Globus pallidus (tissue), 1 donor: ENCODE data around the gene TLCD3B.
A peak's percentile ranks its signal among the peaks of the same experiment; 100 is the strongest.

Source experiments
- DNase-seq: peaks from one replicate; pipeline ENCODE4 v3.0.0-alpha.2; 2015; ENCODE audit warnings: low spot score

TLCD3B gene

DNA sequence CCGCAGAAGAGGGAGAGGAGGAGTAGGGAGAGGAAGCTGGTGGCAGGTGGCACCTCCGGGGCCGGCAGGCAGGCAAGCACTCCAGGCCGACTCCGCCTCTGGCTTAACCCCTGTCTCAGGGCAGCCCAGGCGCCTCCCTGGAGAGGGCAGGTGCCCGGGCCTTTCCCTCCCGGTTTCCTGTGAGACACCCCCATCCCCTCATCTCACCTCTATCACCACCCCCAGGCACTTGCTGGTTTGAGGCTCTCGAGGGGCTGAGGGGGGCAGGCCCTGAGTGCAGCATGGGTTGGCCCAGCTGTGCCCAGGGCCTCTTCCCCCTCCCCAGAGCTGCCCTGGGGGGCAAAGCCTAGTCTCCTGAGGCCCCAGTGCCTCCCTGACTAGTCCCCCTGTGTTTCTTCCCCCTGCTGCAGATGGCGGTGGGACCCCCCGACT, 26.2 kb downstream of the TLCD3B start:
- no peak for DNase-seq

DNA sequence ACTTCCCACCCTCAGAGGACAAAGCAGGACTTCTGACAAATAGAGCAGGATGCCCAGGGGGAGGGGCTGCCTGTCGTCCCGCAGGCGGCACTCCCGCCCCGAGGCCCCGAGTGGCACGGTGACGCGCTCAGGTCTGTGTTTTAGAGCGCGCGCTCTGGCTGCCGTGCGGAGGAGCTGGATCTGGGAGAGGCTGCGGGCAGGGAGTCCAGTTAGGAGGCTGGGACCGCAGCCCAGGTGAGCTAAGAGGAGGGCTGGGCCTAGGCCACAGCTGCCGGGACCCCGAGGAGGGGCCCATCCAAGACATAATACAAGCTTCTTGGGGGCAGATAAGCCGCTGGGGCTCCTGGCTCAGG, 26.7 kb downstream of the TLCD3B start:
- DNase-seq = no peak

DNA sequence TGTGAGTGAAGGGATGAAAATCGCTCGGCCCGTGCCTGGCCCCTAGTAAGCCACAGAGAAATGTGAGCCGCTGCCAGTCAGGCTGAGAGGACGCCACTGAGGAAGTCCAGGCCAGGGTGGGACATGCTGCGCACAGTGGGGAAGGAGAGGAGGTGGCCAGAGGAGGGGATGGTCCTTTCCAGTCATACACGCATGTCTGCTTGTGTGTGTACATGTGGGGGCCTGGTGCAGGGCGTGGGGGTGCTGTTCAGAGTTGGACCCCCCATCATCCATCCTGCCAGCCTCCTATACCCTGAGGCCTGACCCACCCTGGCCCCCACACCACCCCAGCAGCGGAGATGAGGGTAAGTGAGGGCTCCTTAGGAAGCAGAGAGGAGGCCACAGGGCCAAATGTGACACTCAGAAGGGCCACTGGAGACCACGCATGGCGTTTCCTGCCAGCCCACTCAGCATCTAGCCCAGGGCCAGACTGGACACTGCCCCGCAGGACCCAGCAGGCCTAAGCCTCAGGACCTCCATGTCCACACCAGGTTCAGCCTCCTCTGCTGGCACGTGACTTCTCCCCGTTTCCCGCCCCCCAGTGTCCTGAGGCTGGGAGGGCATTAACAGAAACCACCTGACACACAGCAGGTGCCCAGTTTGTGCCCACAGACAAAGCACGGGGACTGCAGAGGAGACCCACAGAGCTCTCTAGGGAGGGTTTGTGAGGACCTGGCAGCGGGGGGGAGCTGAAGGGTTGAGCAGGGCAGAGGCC, 27.2 kb downstream of the TLCD3B start:
- DNase-seq = no peak

GRCh38 chr16:30002614-30003346, 28.3 kb downstream of the TLCD3B start:
- no peak for DNase-seq

DNA sequence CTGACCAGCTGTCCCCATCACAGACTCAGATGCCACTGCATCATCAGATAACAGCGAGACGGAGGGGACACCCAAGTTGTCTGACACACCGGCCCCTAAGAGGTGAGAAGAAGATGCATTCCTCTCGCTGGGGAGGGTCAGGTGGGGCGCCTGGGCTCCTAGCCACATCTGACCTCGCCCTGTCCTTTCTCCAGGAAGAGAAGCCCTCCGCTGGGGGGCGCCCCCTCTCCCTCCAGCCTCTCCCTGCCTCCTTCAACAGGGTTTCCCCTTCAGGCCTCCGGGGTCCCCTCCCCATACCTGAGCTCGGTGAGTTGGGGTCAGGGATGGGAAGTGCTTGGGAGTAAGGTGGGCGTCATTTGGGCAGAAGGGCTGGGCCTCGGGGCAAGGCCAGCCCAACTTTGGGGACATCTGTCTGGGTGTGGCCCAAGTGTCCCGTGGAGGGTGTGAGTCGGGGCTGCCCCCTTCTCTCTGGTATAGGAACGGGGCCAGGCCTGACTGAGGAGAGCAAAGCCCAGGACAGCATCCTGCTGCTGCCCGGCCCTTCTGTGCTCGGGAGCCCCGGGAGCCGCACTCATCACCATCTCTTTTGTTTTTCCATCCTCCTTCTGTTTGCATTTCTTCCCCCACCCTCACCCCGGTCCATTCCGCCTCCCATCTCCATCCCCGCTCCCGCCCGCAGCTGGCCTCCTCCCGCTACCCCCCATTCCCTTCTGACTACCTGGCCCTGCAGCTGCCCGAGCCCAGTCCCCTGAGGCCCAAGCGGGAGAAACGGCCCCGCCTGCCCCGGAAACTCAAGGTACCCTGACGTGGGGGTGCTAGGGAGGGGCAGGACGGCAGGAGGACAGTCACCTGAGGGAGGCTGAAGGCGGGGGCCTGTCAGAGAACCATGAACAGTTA, 30.1 kb downstream of the TLCD3B start:
- no peak for DNase-seq

GRCh38 chr16:29999605-30000004, 31.5 kb downstream of the TLCD3B start:
- no peak for DNase-seq

DNA sequence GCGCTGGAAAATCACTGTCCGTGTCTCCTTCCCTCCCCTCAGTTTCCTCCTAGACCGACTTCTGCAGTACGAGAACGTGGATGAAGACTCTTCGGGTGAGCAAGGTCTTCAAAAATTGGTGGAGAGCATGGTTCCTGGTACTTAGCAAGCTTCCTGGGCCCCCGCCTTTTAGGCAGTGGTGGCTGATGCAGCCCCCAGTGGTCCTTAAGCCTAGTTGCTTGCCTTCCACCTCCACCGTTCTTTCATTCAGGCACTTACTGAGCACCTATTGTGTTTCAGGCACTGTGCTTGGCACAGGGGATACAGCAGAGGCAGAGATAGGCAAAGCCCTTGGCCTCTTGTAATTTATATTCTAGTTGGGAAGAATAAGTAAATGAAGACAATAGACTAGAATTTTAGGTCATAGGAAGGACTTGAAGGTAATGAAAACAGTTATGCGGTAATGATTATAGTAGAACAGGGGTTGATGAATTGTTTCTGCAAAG, 34.3 kb downstream of the TLCD3B start:
- no peak for DNase-seq

DNA sequence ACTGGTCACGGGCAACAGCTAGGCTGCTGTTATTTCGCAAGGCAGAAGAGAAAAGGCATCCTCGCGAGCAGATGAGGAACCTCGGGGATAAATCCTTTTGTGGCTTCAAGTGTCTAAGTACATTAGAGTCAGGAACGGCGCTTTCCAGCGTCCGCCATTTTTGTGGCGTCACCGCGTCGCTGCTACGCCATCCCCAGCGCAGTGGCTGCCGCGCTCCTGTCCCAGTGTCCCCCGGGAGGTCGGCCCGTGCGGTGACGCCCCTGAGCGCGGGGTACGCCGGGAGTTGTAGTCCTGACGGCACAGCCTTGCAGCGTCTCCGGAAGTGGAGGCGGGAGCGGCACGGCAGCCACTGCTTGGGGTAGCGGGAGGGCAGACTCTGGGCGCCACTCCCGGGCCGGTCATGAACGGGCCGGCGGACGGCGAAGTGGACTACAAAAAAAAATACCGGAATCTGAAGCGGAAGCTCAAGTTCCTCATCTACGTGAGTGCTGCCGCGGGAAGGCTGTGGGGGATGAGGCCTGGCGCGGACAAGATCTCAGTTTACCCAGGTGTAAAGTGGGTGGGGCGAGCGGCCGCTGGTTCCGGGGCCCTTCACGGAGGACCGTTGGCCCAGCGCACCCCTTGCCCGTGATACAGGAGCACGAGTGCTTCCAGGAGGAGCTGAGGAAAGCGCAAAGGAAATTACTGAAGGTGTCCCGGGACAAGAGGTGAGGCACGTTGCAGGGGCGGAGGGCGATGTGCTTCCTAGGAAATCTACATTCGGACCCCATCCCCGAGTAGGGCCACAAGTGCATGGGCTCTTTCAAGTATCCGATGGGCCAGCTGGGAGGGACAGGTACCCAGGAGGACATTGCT, 34.9 kb downstream of the TLCD3B start, which contains the start of gene INO80E:
TSS of gene INO80E (plus strand) at position 331 of the 855 bp plus-strand sequence. CDS start at position 401, 70 bp downstream.
- DNase-seq = peak; percentile 98

DNA sequence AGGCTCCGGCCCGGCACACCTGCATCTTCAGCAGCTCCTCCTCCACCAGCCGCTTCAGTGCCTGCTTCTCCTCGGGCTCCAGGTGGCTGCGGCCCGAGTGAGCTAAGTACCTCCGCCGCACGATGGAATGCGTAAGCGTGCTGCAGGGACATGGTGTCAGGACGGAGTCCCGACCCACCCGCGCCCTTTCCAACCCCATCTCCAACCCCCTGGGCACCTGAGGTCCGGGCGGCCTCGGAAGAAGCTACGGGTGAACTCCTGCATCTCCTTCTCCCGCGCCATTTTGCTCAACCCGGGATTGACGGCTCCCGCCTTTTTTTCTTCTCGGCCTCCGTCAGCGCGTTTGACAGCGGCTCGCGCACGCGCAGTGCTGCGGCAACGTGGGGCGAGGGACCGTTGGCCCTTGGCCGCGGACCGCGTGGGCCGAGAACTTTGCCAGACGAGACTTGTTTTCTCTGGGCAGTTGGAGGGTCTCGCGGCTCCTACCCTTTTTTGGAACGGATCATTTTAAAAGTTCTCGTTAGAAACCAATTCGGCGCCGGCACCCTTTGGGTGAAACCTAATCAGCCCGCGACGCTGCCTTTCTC, 35.7 kb downstream of the TLCD3B start, which contains the start of gene HIRIP3:
TSS of gene HIRIP3 (minus strand) at position 294 of the 587 bp plus-strand sequence. CDS start at position 282, 12 bp downstream.
- DNase-seq = peak; percentile 84

DNA sequence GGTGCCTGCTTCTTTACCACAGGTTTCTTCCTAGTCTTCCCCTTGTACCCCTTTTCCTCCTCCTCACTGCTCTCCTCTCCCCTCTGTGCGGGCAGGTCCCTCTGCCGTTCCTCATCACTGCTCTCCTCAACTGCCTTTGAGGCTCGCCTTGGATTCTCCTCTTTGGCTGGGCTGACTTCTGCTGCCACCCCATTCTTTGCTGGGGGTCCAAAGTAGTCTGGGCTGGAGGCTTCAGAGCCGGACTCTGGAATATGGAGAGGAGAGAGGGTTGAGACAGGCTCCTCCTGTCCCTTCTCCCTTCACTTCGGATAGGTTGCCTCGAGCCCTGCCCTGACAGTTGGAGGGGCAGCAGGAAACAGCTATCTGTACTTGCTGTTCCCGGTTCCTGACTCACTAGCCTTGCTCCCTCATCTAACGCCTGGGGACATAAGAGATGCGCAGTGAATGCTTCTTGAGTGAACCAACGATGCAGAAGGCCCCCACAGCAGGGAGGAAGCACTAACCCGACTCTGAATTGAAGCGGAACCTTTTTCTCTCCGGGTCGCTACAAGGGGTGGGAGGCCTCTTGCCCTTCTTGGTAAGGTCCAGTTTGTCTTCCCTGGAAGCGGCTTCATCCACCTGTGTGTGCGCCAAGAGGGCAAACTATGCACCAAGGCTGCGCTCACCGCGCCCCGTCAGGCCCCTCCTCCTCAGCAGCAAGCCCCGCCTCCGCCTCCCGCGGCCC, 36.3 kb downstream of the TLCD3B start:
- DNase-seq = no peak

GRCh38 chr16:29993903-29994599, 37.0 kb downstream of the TLCD3B start:
- DNase-seq = no peak

- no peak for DNase-seq
These were observed 37.7 kb downstream of the TLCD3B start for GRCh38 chr16:29993191-29993902.

DNA sequence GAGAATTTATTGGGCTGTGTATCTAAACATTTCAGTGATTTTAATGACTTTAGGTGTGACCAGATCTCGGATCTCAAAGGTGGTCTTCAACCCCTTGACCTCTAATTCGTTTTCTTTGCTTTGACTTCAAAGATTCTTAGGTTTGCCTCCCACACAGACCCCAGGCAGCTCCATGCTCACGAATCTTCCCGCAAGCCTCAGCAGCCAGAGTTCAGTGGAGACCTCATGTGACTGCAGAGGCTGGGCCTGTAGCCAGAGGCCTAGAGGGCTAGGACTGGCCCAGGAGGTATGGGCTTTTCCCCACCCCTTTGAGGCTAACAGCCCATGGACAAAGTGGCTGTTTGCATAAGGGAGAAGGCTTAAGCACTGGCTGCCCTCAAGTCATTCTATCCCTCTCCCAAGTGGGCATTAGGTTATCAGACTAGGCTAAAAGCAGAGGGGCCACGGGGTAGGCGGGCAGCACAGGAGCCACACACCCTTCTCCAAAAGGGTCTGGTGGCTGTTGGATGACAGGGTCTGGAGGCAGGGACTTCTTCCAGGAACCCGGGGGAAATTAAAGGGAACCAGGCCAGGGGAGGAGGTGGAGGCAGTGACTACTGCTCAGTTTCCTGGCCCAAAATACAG, 38.6 kb downstream of the TLCD3B start:
- no peak for DNase-seq

DNA sequence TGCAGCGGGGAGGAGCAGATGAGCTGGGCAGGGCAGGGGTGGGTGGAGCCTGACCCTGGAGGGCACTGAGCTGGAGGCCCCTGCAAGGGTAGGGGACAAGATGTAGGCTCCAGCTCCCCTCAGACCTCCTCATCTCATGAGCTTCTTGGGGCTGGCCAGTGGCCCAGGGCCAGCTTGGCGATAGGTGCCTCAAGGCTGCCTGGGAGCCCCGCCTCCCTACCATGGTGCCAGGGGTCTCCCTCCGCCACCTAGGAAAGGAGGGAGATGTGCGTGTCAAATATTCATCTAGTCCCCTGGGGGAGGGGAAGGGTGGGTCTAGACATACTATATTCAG, 39.5 kb downstream of the TLCD3B start:
- DNase-seq = no peak

- no peak for DNase-seq
These were observed 40.0 kb downstream of the TLCD3B start for GRCh38 chr16:29990883-29991570.

GRCh38 chr16:29990034-29990433, 41.0 kb downstream of the TLCD3B start:
- no peak for DNase-seq

- DNase-seq = no peak
These were observed 41.8 kb downstream of the TLCD3B start for GRCh38 chr16:29989111-29989858.
